Peyer's patch (tissue), 4 donors: ENCODE measurements around the gene BCL3. TPM values are rescaled to one million over a fixed set of nuclear protein-coding genes. Genes with fewer than 3 reads are reported as not detected.

Experiments used
- DNase-seq, 3 donors: peaks; one replicate each; pipeline ENCODE4 v3.0.0-alpha.2; 2017 to 2019
- H3K27ac ChIP-seq, 4 donors: fragments of 200-600 bp; sonication (generic); one replicate each; pipeline ENCODE4 v1.5.1; 2016 to 2019
- H3K27me3 ChIP-seq, 2 donors: fragments of 200-600 bp; sonication (generic); one replicate each; pipeline ENCODE4 v1.5.1; 2019
- H3K36me3 ChIP-seq, 3 donors: fragments of 200-600 bp; sonication (generic); one replicate each; pipeline ENCODE4 v1.5.1; 2016 to 2019
- H3K4me1 ChIP-seq, 4 donors: fragments of 200-600 bp; sonication (generic); one replicate each; pipeline ENCODE4 v1.5.1; 2016 to 2019
- H3K4me3 ChIP-seq, 4 donors: fragments of 200-600 bp; sonication (generic); 1 replicate in 3 of 4; 2 replicates in 1 of 4; pipeline ENCODE4 v1.5.1; 2016 to 2019; ENCODE audit warnings: mild to moderate bottlenecking in 1 of 4
- H3K9me3 ChIP-seq, 4 donors: fragments of 200-600 bp; sonication (generic); one replicate each; pipeline ENCODE4 v1.5.1; 2016 to 2019; ENCODE audit warnings: mild to moderate bottlenecking in 1 of 4
- POLR2A ChIP-seq, 2 donors: fragments of 450-650 bp; IDR thresholded peaks; one replicate each; pipeline ENCODE4 v1.5.1; 2017; ENCODE audit warnings: antibody characterized with exemption in 2 of 2, mild to moderate bottlenecking in 2 of 2, moderate library complexity in 2 of 2
- small RNA-seq, 2 donors: library from RNA; depleted of rRNA; stranded (forward); fragments of <200 nt; gene quantifications; one replicate each; pipeline ENCODE3, GENCODE V24; 2016
- total RNA-seq, 4 donors: library from RNA; depleted of rRNA; stranded (reverse); fragments of >200 nt; gene quantifications; one replicate each; pipeline ENCODE4 v1.1.0, GENCODE V29; 2016
- TF ChIP-seq, protein P1 (sequence below), 6 experiments: fragments of 450-650 bp in 4 of 6; fragments of 200-600 bp in 2 of 6; sonication (generic) in 1 of 6; IDR thresholded peaks; one replicate each; pipeline ENCODE4 v1.5.1; 2017 to 2019; ENCODE audit warnings: antibody characterized with exemption in 6 of 6, mild to moderate bottlenecking in 3 of 6, moderate library complexity in 1 of 6

Gene BCL3
- total RNA-seq, 4 donors from 2014 or later, result 45.4 to 136 (median 119) TPM

DNA sequence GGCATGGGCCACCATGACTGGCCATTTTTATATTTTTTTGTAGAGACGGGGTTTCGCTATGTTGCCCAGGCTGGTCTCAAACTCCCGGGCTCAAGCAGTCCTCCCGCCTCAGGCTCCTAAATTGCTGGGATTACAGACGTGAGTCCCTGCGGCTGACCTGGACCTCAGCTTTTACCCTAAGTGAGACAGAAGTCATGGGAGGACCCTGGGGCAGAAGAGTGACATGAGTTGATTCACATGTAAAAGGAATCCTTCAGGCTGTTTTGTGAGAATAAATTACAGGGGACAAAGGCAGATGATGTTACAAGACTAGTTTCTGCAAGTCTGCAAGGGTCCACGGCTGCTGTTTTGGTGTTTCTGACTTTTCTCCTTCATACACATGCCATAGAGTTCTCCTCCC, 57.8 kb downstream of the BCL3 start:
- Histone ChIP-seq H3K9me3 (no peaks in the 10 kb centered on the region), H3K36me3 (peaks cover 0 to 7% (median 0%) of the 10 kb centered on the region in 3 donors), H3K27ac (no peak overlapping the region), H3K27me3 (no peaks in the 10 kb centered on the region), H3K4me1 (peaks cover 0 to 23% (median 4%) of the 10 kb centered on the region in 4 donors), H3K4me3 (no peak overlapping the region)
- TF ChIP-seq, protein P1, sequence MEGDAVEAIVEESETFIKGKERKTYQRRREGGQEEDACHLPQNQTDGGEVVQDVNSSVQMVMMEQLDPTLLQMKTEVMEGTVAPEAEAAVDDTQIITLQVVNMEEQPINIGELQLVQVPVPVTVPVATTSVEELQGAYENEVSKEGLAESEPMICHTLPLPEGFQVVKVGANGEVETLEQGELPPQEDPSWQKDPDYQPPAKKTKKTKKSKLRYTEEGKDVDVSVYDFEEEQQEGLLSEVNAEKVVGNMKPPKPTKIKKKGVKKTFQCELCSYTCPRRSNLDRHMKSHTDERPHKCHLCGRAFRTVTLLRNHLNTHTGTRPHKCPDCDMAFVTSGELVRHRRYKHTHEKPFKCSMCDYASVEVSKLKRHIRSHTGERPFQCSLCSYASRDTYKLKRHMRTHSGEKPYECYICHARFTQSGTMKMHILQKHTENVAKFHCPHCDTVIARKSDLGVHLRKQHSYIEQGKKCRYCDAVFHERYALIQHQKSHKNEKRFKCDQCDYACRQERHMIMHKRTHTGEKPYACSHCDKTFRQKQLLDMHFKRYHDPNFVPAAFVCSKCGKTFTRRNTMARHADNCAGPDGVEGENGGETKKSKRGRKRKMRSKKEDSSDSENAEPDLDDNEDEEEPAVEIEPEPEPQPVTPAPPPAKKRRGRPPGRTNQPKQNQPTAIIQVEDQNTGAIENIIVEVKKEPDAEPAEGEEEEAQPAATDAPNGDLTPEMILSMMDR (IDR thresholded peaks at IDR 0.05), result no peak
- no peak for TF ChIP-seq POLR2A (IDR thresholded peaks at IDR 0.05)
- no peak for DNase-seq

DNA sequence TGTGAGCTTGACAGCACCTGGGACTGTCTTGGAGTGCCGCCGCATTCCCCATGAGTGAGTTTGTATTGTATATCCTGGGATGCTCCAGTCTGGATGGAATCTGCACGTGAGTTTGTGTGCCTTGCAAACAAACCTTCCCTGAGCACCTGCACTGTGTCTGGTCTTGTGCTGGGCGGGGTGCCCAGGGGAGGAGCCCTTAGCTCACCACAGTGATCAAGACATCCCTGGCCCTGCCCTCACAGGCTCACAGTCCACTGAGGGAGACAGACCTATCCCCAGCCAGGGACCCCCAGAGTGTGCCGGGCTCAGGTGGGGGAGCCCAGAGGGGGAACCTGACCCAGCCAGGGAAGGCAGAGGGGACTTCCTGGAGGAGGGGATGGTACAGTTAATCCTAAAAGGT, 58.7 kb downstream of the BCL3 start:
- no peaks in the 10 kb centered on the region for H3K27me3 ChIP-seq
- peaks cover 0 to 7% (median 0%) of the 10 kb centered on the region in 3 donors for H3K36me3 ChIP-seq
- TF ChIP-seq POLR2A (IDR thresholded peaks at IDR 0.05), result no peak
- TF ChIP-seq, protein P1 (IDR thresholded peaks at IDR 0.05), result no peak
- peaks cover 0 to 23% (median 4%) of the 10 kb centered on the region in 4 donors for H3K4me1 ChIP-seq
- peak overlapping the region in 1 of 4 donors; percentile 26 for H3K27ac ChIP-seq
- peak in 2 of 3 donors; percentile 72 to 80 for DNase-seq
- no peak overlapping the region for H3K4me3 ChIP-seq
- H3K9me3 ChIP-seq, result no peaks in the 10 kb centered on the region

DNA sequence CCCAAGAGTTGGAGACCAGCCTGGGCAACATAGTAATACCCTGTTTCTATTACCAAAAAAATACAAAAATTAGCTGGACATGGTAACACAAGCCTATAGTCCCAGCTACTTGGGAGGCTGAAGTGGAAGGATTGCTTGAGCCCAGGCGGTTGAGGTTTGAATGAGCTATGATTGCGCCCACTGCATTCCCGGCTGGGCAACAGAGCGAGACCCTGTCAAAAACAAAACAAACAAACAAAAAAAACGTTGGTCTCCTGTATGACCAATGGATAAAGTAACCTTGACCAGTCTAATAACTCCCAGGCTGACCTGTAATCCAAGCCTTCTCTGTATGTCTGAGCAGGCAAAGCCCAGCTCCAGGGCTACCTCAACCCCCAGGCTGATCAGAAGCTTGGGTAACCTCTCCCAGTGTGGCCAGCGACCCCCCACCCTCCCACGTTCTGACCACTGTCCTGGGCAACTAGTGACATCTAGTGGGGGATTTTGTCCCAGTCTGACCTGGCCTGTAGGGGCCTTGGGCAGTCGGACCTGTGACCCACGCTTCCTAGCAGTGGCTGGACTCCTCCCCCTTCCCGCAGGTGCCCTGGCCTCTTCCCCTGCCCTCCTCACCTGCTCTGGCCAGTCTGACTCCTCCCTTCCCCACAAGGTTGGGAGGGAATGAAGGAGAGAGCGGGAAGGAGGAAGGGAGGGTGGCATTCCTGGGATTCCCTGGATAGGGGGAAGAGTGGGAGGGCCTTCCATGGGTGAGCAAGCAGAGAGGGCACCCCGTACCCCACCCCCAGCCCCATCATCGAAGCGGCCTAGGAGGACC, 59.3 kb downstream of the BCL3 start:
- H3K27ac ChIP-seq, result peak overlapping the region in 3 of 4 donors; percentile 20 to 49 (median 26)
- peak overlapping the region in 1 of 4 donors; percentile 59 for H3K4me3 ChIP-seq
- peaks cover 0 to under 1% (median 0%) of the 10 kb centered on the region in 3 donors for H3K36me3 ChIP-seq
- H3K4me1 ChIP-seq, result peaks cover 0 to 23% (median 4%) of the 10 kb centered on the region in 4 donors
- no peaks in the 10 kb centered on the region for H3K27me3 ChIP-seq
- no peak for TF ChIP-seq POLR2A (IDR thresholded peaks at IDR 0.05)
- TF ChIP-seq, protein P1 (IDR thresholded peaks at IDR 0.05), result peak in 2 of 6 experiments; percentile 20 to 45
- H3K9me3 ChIP-seq, result no peaks in the 10 kb centered on the region
- no peak for DNase-seq

DNA sequence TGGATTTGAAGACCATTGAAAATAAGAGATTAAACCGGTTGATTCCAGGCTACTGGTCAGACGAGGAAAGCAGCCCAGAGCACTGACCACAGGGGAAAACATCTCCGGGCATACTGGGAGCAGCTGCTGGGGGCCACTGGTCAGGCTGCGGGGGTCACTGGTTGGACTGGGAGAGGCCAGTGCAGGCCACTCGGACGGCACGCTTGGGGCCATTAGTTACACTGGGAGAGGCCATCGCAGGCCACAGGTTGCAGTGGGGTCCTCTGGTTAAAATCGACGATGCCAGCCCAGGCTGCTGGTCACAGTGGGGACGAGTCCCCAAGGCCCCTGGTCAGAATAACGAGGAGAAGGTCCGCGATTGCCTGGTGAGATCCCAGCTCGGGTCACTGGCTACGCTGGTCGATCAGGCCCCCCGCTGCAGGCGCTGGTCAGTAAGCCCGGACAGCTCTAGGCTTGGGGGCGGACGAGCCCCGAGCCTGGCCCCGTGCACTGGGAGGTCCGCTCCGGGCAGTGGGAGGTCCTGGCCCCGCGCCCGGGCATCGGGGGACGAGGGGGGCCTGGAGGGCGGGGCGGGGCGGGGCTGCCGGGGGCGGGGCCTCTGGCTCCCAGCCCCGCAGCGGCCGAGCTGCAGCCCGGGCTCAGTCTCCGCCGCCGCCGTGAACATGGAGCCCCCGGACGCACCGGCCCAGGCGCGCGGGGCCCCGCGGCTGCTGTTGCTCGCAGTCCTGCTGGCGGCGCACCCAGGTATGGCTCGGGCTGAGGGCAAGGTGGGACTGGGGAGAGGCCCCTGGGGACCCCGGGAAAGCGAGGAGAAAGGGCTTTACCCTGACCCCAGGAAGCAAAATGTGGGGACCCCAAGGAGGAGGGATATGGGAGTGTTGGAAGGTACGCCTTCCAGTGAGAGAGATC, 60.2 kb downstream of the BCL3 start, which contains the start of gene BCAM:
TSS of gene BCAM (plus strand) at position 641 of the 909 bp plus-strand sequence. CDS start at position 663, 22 bp downstream.
- TF ChIP-seq, protein P1 (IDR thresholded peaks at IDR 0.05), result no peak
- no peak for TF ChIP-seq POLR2A (IDR thresholded peaks at IDR 0.05)
- peak within 1 kb of the TSS; percentile 28 to 61 (median 48) for H3K4me3 ChIP-seq
- no peaks in the 10 kb centered on the region for H3K9me3 ChIP-seq
- no peaks in the 10 kb centered on the region for H3K27me3 ChIP-seq
- H3K36me3 ChIP-seq, result no peaks in the 10 kb centered on the region
- H3K27ac ChIP-seq, result peak within 1 kb of the TSS in 3 of 4 donors; percentile 40 to 72 (median 49)
- H3K4me1 ChIP-seq, result peaks cover 0 to 23% (median 4%) of the 10 kb centered on the region in 4 donors
- peak; percentile 23 to 72 (median 70) for DNase-seq

Small RNA genes lying within 50 kb of the gene (small RNA-seq; reads per million reads assigned to genes)
- 0 reads per million in 2 donors for gene RF00156
- 0 reads per million in 2 donors for gene RF00285

Other genes starting within 250 kb of the BCL3 start
- gene ZNF180, start 248.2 kb upstream of the BCL3 start, total RNA-seq, result 10 to 100 TPM in 3 of 4 donors, 1 to 10 TPM in 1; 7.8 to 28.1 (median 15.1) TPM
- gene CEACAM20, start 219.0 kb upstream of the BCL3 start, total RNA-seq, result 100 to 1,000 TPM in 3 of 4 donors, 1 to 10 TPM in 1; 5.0 to 490 (median 163) TPM
- gene IGSF23, start 135.1 kb upstream of the BCL3 start, total RNA-seq, result 10 to 100 TPM in 2 of 4 donors, 1 to 10 TPM in 1, not detected in 1; 7.5 to 20.7 (median 11.0) TPM
- gene PVR, start 104.8 kb upstream of the BCL3 start, total RNA-seq, result 10 to 100 TPM; 21.7 to 49.3 (median 40.0) TPM
- gene CEACAM19, start 77.2 kb upstream of the BCL3 start, total RNA-seq, result 10 to 100 TPM in 3 of 4 donors, 1 to 10 TPM in 1; 4.4 to 16.9 (median 13.3) TPM
- gene CEACAM16, start 49.6 kb upstream of the BCL3 start, total RNA-seq, result not detected
- 100 to 1,000 TPM in 3 of 4 donors, 10 to 100 TPM in 1; 84.2 to 197 (median 132) TPM for gene CBLC, start 29.2 kb downstream of the BCL3 start, total RNA-seq
- gene BCAM, start 60.4 kb downstream of the BCL3 start, total RNA-seq, result 10 to 100 TPM; 32.2 to 40.2 (median 37.1) TPM
- gene NECTIN2, start 97.6 kb downstream of the BCL3 start, total RNA-seq, result 100 to 1,000 TPM in 3 of 4 donors, 10 to 100 TPM in 1; 25.6 to 171 (median 122) TPM
- 10 to 100 TPM; 32.6 to 45.7 (median 37.5) TPM for gene TOMM40, start 142.5 kb downstream of the BCL3 start, total RNA-seq
- 100 to 1,000 TPM in 1 of 4 donors, 10 to 100 TPM in 3; 24.2 to 203 (median 51.6) TPM for gene APOE, start 157.1 kb downstream of the BCL3 start, total RNA-seq
- gene APOC1, start 165.9 kb downstream of the BCL3 start, total RNA-seq, result 100 to 1,000 TPM in 1 of 4 donors, 10 to 100 TPM in 1, 1 to 10 TPM in 1, not detected in 1; 3.9 to 107 (median 14.2) TPM
- gene APOC4, start 193.5 kb downstream of the BCL3 start, total RNA-seq, result not detected
- 10 to 100 TPM in 2 of 4 donors, 1 to 10 TPM in 2; 4.5 to 13.8 (median 9.5) TPM for gene APOC2, start 197.3 kb downstream of the BCL3 start, total RNA-seq
- gene CLPTM1, start 206.7 kb downstream of the BCL3 start, total RNA-seq, result 100 to 1,000 TPM in 3 of 4 donors, 10 to 100 TPM in 1; 95.7 to 156 (median 125) TPM